ENCODE data around the gene PROX2.

- TF ChIP-seq, protein P1, sequence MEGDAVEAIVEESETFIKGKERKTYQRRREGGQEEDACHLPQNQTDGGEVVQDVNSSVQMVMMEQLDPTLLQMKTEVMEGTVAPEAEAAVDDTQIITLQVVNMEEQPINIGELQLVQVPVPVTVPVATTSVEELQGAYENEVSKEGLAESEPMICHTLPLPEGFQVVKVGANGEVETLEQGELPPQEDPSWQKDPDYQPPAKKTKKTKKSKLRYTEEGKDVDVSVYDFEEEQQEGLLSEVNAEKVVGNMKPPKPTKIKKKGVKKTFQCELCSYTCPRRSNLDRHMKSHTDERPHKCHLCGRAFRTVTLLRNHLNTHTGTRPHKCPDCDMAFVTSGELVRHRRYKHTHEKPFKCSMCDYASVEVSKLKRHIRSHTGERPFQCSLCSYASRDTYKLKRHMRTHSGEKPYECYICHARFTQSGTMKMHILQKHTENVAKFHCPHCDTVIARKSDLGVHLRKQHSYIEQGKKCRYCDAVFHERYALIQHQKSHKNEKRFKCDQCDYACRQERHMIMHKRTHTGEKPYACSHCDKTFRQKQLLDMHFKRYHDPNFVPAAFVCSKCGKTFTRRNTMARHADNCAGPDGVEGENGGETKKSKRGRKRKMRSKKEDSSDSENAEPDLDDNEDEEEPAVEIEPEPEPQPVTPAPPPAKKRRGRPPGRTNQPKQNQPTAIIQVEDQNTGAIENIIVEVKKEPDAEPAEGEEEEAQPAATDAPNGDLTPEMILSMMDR (IDR thresholded peaks at IDR 0.05) = no peak
- TF ChIP-seq POLR2A (IDR thresholded peaks at IDR 0.05) = no peak
Measured at GRCh38 chr14:74907744-74908143, 31.8 kb upstream of the PROX2 start.
